HG03354 (cell line): ENCODE data around the gene ARPIN.
"Not testable (repeated sequence)": the region's sequence is repeated elsewhere in the genome, so short reads cannot be mapped to it uniquely, and the experiment has no call there.

Experiments
- ATAC-seq: cut with Tn5 transposase; IDR thresholded peaks from one replicate; pipeline ENCODE4 v1.9.1; 2021; ENCODE audit warnings: mild to moderate bottlenecking; ENCODE audit not compliant: unreplicated experiment, poor library complexity, severe bottlenecking

ARPIN gene

DNA sequence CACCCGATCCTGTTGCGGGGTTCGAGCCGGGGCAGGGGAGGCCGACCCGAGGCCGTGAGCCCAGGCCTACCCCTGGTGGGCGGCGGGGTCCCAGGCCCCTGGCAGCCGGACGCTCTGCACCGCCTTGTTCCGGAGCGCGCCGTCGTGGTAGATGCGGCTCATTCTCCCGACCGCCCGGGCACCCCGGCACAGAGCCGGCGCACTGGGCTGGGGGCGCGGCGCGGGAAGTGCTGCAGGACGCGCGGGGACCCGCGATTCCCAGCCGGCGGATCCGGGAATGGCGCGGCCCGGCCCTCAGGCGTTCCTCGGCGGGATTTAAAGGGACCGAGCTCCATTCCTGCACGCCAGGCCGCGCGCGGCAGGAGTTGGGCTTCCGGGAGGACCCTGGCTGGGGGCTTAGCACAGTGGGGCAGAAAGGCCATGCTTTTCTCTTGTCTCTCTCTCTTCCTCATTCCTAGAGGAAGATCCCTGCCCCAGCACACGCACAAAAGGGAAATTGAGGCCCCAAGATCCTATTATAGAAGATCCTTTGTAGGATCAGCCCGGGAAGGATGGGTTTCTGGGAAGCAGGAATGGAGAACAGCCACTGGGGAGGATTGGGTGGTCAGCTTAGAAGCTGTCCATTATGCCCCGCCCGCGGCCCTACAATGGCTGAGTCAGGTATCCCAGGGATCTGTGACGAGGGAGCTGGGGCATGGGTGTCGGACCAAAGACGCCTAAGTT lies at the start of gene ARPIN:
Gene ARPIN, minus strand, starts transcription at position 279 of the 723 bp plus-strand sequence. Its CDS starts 117 bp downstream, at position 162.
- no peak for ATAC-seq

- no peak for ATAC-seq
These were observed 45.5 kb upstream of the ARPIN start for GRCh38 chr15:89958107-89958805.

- not testable (repeated sequence) for ATAC-seq
These were observed 42.8 kb upstream of the ARPIN start for GRCh38 chr15:89955449-89955998.

DNA sequence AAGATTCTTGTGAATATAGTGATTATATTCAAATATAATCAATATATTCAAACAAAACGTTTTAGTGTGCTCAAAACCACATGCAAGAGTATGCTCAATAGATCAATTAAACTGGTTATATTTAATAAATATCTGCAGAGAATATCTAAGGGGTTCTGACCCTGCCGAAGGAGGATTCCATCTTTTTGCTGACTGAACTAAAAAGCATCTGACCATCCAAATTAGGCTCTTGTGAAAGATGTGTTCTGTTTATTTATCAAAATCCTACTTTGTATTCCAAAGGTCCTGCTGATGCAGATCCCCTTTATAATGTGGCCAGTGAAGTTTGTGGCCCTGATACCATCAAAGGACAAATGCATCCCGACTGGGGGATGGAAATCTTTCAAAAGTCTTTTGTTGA lies 41.8 kb upstream of the ARPIN start:
- no peak for ATAC-seq

- no peak for ATAC-seq
These were observed 36.0 kb upstream of the ARPIN start for GRCh38 chr15:89948796-89949195.

GRCh38 chr15:89947385-89947784 lies 34.6 kb upstream of the ARPIN start:
- ATAC-seq, result no peak

GRCh38 chr15:89946681-89947299 lies 34.0 kb upstream of the ARPIN start:
- no peak for ATAC-seq

- ATAC-seq, result not testable (repeated sequence)
These were observed 31.0 kb upstream of the ARPIN start for GRCh38 chr15:89943721-89944120.

- ATAC-seq, result no peak
These were observed 27.2 kb upstream of the ARPIN start for GRCh38 chr15:89939910-89940309.

DNA sequence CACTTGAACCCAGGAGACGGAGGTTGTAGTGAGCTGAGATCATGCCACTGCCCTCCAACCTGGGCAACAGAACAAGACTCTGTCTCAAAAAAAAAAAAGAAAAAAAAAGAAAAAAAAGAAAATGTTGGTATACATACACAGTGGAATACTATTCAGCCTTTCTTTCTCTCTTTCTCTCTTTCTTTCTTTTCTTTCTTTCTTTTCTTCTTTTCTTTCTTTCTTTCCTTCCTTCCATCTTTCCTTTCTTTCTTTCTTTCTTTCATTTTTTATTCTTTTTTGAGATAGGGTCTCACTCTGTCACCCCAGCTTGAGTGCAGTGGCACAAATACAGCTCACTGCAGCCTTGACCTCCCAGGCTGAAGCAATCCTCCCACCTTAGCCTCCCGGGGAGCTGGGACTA lies 26.6 kb upstream of the ARPIN start:
- not testable (repeated sequence) for ATAC-seq

- ATAC-seq, result no peak
These were observed 24.9 kb upstream of the ARPIN start for GRCh38 chr15:89937365-89938350.

DNA sequence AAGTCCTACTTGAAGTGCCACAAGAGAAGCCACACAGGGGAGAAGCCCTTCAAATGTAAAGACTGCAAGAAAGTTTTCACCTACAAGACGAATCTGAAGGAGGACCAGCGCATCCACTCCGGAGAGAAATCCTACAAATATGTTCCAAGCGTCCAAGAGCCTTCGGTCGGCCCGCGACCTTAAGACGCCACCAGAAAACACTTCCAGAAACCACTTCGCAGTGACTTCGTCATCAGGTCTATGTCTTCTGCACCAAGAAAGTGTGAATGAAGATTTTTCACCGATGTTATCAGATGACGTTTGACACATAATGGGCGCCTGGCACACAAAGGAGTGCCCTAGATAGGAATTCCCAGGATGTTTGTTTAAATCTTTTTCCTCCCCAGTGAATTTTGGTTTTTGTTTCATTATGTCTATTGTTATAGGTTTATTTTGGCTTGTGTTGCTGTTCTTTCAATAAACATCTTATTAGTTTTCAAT lies 24.1 kb upstream of the ARPIN start:
- ATAC-seq, result no peak

- no peak for ATAC-seq
These were observed 23.5 kb upstream of the ARPIN start for GRCh38 chr15:89936051-89936785.

- no peak for ATAC-seq
These were observed 20.1 kb upstream of the ARPIN start for GRCh38 chr15:89932880-89933279.

- ATAC-seq, result no peak
These were observed 15.7 kb upstream of the ARPIN start for GRCh38 chr15:89928421-89928820.

GRCh38 chr15:89926158-89926557 lies 13.4 kb upstream of the ARPIN start:
- ATAC-seq, result no peak

GRCh38 chr15:89917442-89918101 lies 4.8 kb upstream of the ARPIN start:
- no peak for ATAC-seq

GRCh38 chr15:89916660-89917059 lies 3.9 kb upstream of the ARPIN start:
- ATAC-seq, result no peak
